GM19240 (cell line): ENCODE results near the gene ECHDC3.
A peak's percentile ranks its signal among the peaks of the same experiment; 100 is the strongest.

Source experiments
- DNase-seq: peaks from one replicate; pipeline ENCODE4 v3.0.0; 2011; ENCODE audit warnings: low spot score; ENCODE audit not compliant: insufficient read length

The ECHDC3 gene

GRCh38 chr10:11746883-11747539 lies 4.8 kb downstream of the ECHDC3 start:
- no peak for DNase-seq

- DNase-seq, result no peak
Measured at GRCh38 chr10:11748866-11749265, 6.7 kb downstream of the ECHDC3 start.

GRCh38 chr10:11750420-11750819 lies 8.2 kb downstream of the ECHDC3 start:
- DNase-seq, result no peak

DNA sequence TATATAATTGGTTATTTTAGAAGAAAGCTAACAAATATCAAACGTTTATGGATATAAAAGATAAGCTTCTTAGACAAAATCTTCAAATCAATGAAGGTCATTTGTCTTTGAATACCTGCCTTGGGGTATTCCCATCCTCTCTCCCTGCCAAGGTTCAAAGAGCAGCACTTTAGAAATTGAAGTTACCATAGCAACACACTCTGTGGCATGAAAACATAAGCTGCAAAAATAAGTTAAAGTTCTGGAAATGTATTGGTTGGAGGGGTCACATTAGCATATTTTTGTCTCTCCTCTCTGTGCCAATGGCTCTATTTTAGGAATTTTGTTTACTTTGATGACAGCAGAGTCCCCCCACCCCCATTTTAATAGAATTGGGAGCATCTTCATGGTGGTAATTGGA lies 12.0 kb downstream of the ECHDC3 start:
- DNase-seq, result no peak

GRCh38 chr10:11754620-11755019 lies 12.4 kb downstream of the ECHDC3 start:
- DNase-seq, result no peak

DNA sequence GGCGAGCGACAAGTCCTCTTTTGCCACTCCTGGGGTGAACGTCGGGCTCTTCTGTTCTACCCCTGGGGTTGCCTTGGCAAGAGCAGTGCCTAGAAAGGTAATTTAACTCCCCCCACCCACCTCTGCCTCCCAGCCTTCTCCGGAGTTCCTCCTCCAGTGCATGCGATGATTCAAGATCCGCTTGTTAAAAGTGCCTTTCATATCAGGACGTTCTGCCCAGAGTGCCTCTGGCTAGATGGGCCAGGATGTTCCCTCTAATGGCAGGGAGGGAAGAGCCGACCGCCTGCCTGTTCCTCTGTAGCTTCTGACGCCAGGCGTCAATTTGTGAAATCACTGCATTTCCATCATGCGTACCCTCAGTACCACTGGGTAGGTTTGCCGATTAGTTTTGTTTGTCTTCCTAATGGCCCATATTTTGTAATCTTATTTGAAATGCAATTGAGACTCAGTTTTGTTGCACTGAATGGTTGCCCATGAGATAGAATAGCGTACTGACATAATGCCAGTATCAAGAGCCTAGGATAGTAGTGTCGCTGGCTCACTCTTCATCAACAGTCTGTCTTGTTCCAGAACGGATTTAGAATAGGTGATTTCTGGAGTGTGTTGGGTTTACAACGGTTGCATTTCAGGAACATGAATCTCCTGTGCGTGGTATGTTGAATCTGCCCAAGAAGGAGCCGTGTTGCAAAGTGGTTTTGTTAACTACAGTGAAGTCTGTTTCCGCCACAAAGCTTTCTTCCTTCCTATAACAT lies 13.5 kb downstream of the ECHDC3 start:
- no peak for DNase-seq

GRCh38 chr10:11756766-11757315 lies 14.7 kb downstream of the ECHDC3 start:
- DNase-seq, result no peak

- no peak for DNase-seq
Measured at GRCh38 chr10:11757454-11757820, 15.3 kb downstream of the ECHDC3 start.

GRCh38 chr10:11757821-11758463 lies 15.8 kb downstream of the ECHDC3 start:
- peak; percentile 82 for DNase-seq

- DNase-seq, result no peak
Measured at GRCh38 chr10:11758527-11759236, 16.5 kb downstream of the ECHDC3 start.

DNA sequence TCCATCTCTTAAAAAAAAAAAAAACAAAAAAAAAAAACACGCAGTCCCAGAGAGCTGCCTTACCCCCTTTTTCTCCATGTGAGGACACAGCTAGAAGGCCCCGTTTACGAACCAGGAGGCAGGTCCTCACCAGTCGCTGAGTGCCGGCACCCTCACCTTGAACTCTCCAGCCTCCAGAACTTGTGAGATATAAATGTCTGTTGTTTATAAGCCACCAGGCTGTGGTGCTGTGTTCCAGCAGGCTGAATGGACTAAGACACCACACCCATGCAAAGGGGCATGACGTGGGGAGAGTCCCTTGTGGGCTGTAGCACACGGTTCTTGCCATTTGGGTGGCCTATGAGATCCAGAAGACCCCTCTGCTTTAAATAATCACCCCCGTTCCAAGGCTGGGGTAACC lies 17.2 kb downstream of the ECHDC3 start:
- no peak for DNase-seq

- no peak for DNase-seq
Measured at GRCh38 chr10:11760151-11760550, 18.0 kb downstream of the ECHDC3 start.

- DNase-seq, result no peak
Measured at GRCh38 chr10:11760861-11761260, 18.7 kb downstream of the ECHDC3 start.

DNA sequence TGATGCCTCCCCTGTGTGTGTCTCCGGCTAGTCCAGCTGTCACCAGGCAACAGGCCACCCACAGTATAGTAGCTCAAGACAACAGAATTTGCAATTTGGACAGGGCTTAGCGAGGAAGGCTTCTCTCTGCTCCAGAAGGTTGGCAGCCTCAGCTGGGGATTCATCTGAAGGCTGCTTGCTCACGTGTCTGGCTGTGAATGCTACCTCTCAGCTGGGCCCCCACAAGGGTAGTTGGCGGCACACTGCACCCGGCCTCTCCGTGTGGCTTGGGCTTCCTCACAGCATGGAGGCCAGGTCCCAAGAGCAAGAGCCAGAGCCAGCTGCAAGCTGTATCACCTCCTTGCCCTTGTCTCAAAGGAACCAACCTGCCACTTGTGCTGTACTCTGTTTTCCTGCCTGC lies 19.2 kb downstream of the ECHDC3 start:
- no peak for DNase-seq

GRCh38 chr10:11762706-11763500 lies 20.7 kb downstream of the ECHDC3 start:
- DNase-seq, result no peak

GRCh38 chr10:11763501-11763861 lies 21.3 kb downstream of the ECHDC3 start:
- DNase-seq, result no peak

GRCh38 chr10:11765141-11765540 lies 23.0 kb downstream of the ECHDC3 start:
- no peak for DNase-seq

DNA sequence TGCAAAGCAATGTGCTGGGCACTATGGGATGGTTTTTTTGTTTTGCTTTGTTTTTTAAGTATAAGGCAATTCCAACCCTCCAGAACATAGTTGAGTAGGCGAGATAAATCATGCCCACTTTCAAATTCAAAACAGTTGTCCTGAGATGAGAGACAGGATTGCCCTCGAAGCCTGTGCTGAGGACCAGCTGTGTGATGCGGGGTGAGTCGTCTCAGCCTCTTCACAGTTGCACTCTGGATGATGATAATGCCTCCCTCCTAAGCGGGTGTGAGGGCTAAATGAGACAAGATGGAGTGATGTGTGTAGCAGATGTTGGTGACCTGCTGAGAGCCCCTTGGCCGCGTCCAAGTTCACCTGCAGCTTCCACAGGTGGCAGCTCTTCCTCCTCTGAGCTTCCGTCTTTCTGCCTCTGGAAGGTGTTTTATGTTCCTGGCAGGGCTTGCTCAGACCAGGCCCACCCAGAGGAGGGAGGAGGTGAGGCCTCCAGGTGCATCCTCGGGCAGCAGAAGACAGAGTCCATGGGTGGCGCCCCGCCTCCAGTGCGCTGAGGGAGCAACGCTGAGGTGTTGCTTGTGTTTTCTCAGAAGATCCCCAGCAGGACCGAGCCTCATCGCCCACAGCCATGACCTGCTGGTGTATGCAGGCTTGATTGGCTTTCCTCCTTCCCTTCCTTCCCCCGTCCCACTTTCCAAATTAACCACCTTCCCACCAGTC lies 30.6 kb downstream of the ECHDC3 start:
- no peak for DNase-seq

- no peak for DNase-seq
Measured at GRCh38 chr10:11773761-11774441, 31.7 kb downstream of the ECHDC3 start.

GRCh38 chr10:11775412-11775811 lies 33.2 kb downstream of the ECHDC3 start:
- no peak for DNase-seq
